ENCODE measurements around the gene CCNF.

- TF ChIP-seq SMAD1 (IDR thresholded peaks at IDR 0.05; ENCODE audit: low read depth, partially characterized antibody), result no peak
- TF ChIP-seq NFYB (IDR thresholded peaks at IDR 0.05; ENCODE audit: insufficient read depth, low read depth, low read length), result no peak
- no peak for TF ChIP-seq NR2F1 (conservative IDR thresholded peaks at IDR 0.05)
- TF ChIP-seq CTCF (IDR thresholded peaks at IDR 0.05 in 2 of 3, conservative IDR thresholded peaks at IDR 0.05 in 1 of 3; ENCODE audit: control insufficient read depth in 2 of 3, extremely low read depth in 1 of 3, insufficient read depth in 1 of 3, low read depth in 3 of 3, low read length in 3 of 3), result no peak
- no peak for TF ChIP-seq ZBTB33 (IDR thresholded peaks at IDR 0.05)
- no peak for TF ChIP-seq TCF12 (IDR thresholded peaks at IDR 0.05; ENCODE audit: low read depth, low read length)
- no peak for TF ChIP-seq POLR2AphosphoS5 (IDR thresholded peaks at IDR 0.05; ENCODE audit: low read length)
- no peak for TF ChIP-seq ETV6 (conservative IDR thresholded peaks at IDR 0.05 in 1 of 2, IDR thresholded peaks at IDR 0.05 in 1 of 2; ENCODE audit: borderline replicate concordance in 1 of 2, low read depth in 1 of 2)
- TF ChIP-seq ATF2 (IDR thresholded peaks at IDR 0.05; ENCODE audit: low read length), result no peak
- no peak for TF ChIP-seq FOS (IDR thresholded peaks at IDR 0.05; ENCODE audit: borderline replicate concordance, extremely low read depth, insufficient read length)
- TF ChIP-seq POLR2A (IDR thresholded peaks at IDR 0.05; ENCODE audit: low read depth, low read length), result no peak
- no peak for TF ChIP-seq ELK1 (IDR thresholded peaks at IDR 0.05; ENCODE audit: low read depth, low read length)
Measured at GRCh38 chr16:2470603-2471015, 41.4 kb downstream of the CCNF start.
